GM18511 (cell line): ENCODE measurements around the gene ASAP2.
"Not testable (repeated sequence)": the region's sequence is repeated elsewhere in the genome, so short reads cannot be mapped to it uniquely, and the experiment has no call there.

Experiments
- ATAC-seq: cut with Tn5 transposase; IDR thresholded peaks from one replicate; pipeline ENCODE4 v1.9.1; 2021; ENCODE audit warnings: mild to moderate bottlenecking, moderate library complexity; ENCODE audit not compliant: unreplicated experiment

ASAP2 gene

GRCh38 chr2:9211496-9211895, 4.9 kb downstream of the ASAP2 start:
- ATAC-seq: no peak

GRCh38 chr2:9212010-9212635, 5.5 kb downstream of the ASAP2 start:
- ATAC-seq: no peak

- ATAC-seq: no peak
Observed at GRCh38 chr2:9212661-9213411, 6.2 kb downstream of the ASAP2 start.

GRCh38 chr2:9213477-9214051, 7.0 kb downstream of the ASAP2 start:
- ATAC-seq: no peak

GRCh38 chr2:9214873-9215272, 8.3 kb downstream of the ASAP2 start:
- no peak for ATAC-seq

GRCh38 chr2:9215680-9216079, 9.1 kb downstream of the ASAP2 start:
- ATAC-seq: no peak

GRCh38 chr2:9216143-9216542, 9.5 kb downstream of the ASAP2 start:
- ATAC-seq: not testable (repeated sequence)

GRCh38 chr2:9217838-9218770, 11.5 kb downstream of the ASAP2 start:
- no peak for ATAC-seq

- no peak for ATAC-seq
Observed at GRCh38 chr2:9219027-9219445, 12.4 kb downstream of the ASAP2 start.

- no peak for ATAC-seq
Observed at GRCh38 chr2:9220201-9220600, 13.6 kb downstream of the ASAP2 start.

GRCh38 chr2:9221223-9221622, 14.6 kb downstream of the ASAP2 start:
- ATAC-seq: no peak

GRCh38 chr2:9222239-9222892, 15.8 kb downstream of the ASAP2 start:
- no peak for ATAC-seq

- ATAC-seq: no peak
Observed at GRCh38 chr2:9222893-9223287, 16.3 kb downstream of the ASAP2 start.

GRCh38 chr2:9225806-9226205, 19.2 kb downstream of the ASAP2 start:
- no peak for ATAC-seq

- no peak for ATAC-seq
Observed at GRCh38 chr2:9226458-9227380, 20.1 kb downstream of the ASAP2 start.

GRCh38 chr2:9228088-9228751, 21.6 kb downstream of the ASAP2 start:
- no peak for ATAC-seq

GRCh38 chr2:9228781-9229469, 22.3 kb downstream of the ASAP2 start:
- no peak for ATAC-seq

- no peak for ATAC-seq
Observed at GRCh38 chr2:9229470-9229820, 22.8 kb downstream of the ASAP2 start.
